ENCODE results near the gene SLC44A2.

- TF ChIP-seq CTCF (conservative IDR thresholded peaks at IDR 0.05; ENCODE audit: low read depth in 2 of 2) (no peak), EZH2 (IDR thresholded peaks at IDR 0.05; ENCODE audit: low read depth, unreplicated experiment) (no peak), POLR2AphosphoS5 (IDR thresholded peaks at IDR 0.05; ENCODE audit: low read depth) (no peak)
Measured at GRCh38 chr19:10603084-10603872, 22.1 kb upstream of the SLC44A2 start.
